HEK293 (cell line): ENCODE results near the gene IGFBP5.

Experiments
- ZNF23 ChIP-seq: fragments of 450-650 bp; formaldehyde crosslinking; IDR thresholded peaks from 2 replicates; pipeline ENCODE4 v1.5.1; 2016; ENCODE audit warnings: missing biosample characterization, missing genetic modification characterization, borderline replicate concordance
- ZNF768 ChIP-seq: fragments of 450-650 bp; formaldehyde crosslinking; IDR thresholded peaks from 2 replicates; pipeline ENCODE4 v1.5.1; 2018; ENCODE audit warnings: missing biosample characterization, mild to moderate bottlenecking, missing genetic modification characterization

GRCh38 chr2:216671081-216671411, 24.3 kb downstream of the IGFBP5 start:
- no peak for TF ChIP-seq ZNF23 (tag by site-specific recombination)
- TF ChIP-seq ZNF768 (tag by site-specific recombination), result no peak
